ENCODE results near the gene LRRC73.

Gene LRRC73

GRCh38 chr6:43490523-43490939, 19.6 kb downstream of the LRRC73 start:
- DNase-seq (ENCODE audit: extremely low read depth, low read depth): no peak
- TF ChIP-seq CTCF (IDR thresholded peaks at IDR 0.05; ENCODE audit: low read depth, low read length): no peak

GRCh38 chr6:43489277-43490072, 20.7 kb downstream of the LRRC73 start:
- no peak for TF ChIP-seq CTCF (IDR thresholded peaks at IDR 0.05; ENCODE audit: low read depth, low read length)
- DNase-seq (ENCODE audit: extremely low read depth, low read depth): no peak

GRCh38 chr6:43488667-43489276, 21.4 kb downstream of the LRRC73 start:
- no peak for DNase-seq (ENCODE audit: extremely low read depth, low read depth)
- TF ChIP-seq CTCF (IDR thresholded peaks at IDR 0.05; ENCODE audit: low read depth, low read length): no peak

GRCh38 chr6:43481591-43482236, 28.4 kb downstream of the LRRC73 start:
- no peak for TF ChIP-seq CTCF (IDR thresholded peaks at IDR 0.05; ENCODE audit: low read depth, low read length)
- DNase-seq (ENCODE audit: extremely low read depth, low read depth): no peak

GRCh38 chr6:43481075-43481474, 29.1 kb downstream of the LRRC73 start:
- no peak for TF ChIP-seq CTCF (IDR thresholded peaks at IDR 0.05; ENCODE audit: low read depth, low read length)
- no peak for DNase-seq (ENCODE audit: extremely low read depth, low read depth)

GRCh38 chr6:43478008-43478372, 32.2 kb downstream of the LRRC73 start:
- DNase-seq (ENCODE audit: extremely low read depth, low read depth): no peak
- TF ChIP-seq CTCF (IDR thresholded peaks at IDR 0.05; ENCODE audit: low read depth, low read length): no peak

Data from AG09319 (cell line).